IgD-negative memory B cell (primary cell): ENCODE measurements around the gene NFIA. TPM values are rescaled to one million over a fixed set of nuclear protein-coding genes. Genes with fewer than 3 reads are reported as not detected.

Experiments
- H3K27ac Mint-ChIP-seq, 3 donors: one replicate each; pipeline ENCODE4 v1.8.0; 2020 to 2022; ENCODE audit warnings: mild to moderate bottlenecking in 3 of 3, mixed read lengths in 3 of 3, moderate library complexity in 1 of 3
- H3K27me3 Mint-ChIP-seq: one replicate; pipeline ENCODE4 v1.8.0; 2021; ENCODE audit warnings: mixed read lengths
- H3K36me3 Mint-ChIP-seq: one replicate; pipeline ENCODE4 v1.8.0; 2020; ENCODE audit warnings: mild to moderate bottlenecking, mixed read lengths
- H3K4me1 Mint-ChIP-seq, 3 donors: one replicate each; pipeline ENCODE4 v1.8.0; 2020 to 2022; ENCODE audit warnings: mixed read lengths in 3 of 3, mild to moderate bottlenecking in 1 of 3
- H3K4me3 Mint-ChIP-seq, 4 donors: one replicate each; pipeline ENCODE4 v1.8.0; 2020 to 2022; ENCODE audit warnings: mild to moderate bottlenecking in 4 of 4, mixed read lengths in 4 of 4, moderate library complexity in 3 of 4
- H3K9me3 Mint-ChIP-seq, 3 donors: one replicate each; pipeline ENCODE4 v1.8.0; 2020 to 2021; ENCODE audit warnings: mixed read lengths in 3 of 3, mild to moderate bottlenecking in 1 of 3
- polyA plus RNA-seq: library from polyadenylated mRNA; unstranded; fragments of 300-500 nt; fragmentation: Illumina TruSeq; gene quantifications from one replicate; pipeline ENCODE4 v1.2.3, GENCODE V29; 2021

NFIA gene
- polyA plus RNA-seq, 1 donor from 2014 or later: 0.93 TPM

DNA sequence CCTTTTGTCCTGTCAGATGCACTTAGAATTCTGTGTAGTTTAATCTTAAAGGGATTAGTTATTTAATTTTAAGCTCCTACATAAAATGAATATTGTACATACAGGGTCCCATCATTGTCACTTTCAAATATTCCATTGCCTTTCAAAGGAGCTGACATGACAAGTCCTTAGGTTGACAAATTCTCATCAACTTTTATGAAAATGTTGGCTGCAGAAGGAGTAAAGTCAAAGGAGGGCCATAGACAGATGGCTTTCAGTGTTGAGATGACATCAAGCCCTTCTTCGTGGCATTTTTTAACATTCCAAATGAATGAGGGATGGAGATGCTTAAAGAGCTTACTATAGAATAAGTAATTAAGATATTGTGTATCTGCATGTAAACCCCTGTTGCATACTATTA is 15.4 kb downstream of the NFIA start:
- Mint-ChIP-seq H3K36me3 (peaks cover 1% of the 10 kb centered on the region), H3K4me1 (peaks cover 0 to 1% (median 0%) of the 10 kb centered on the region in 3 donors), H3K9me3 (no peaks in the 10 kb centered on the region), H3K27me3 (peaks cover 2% of the 10 kb centered on the region), H3K4me3 (no peak overlapping the region), H3K27ac (no peak overlapping the region)

- peaks cover 1% of the 10 kb centered on the region for H3K36me3 Mint-ChIP-seq
- H3K9me3 Mint-ChIP-seq: no peaks in the 10 kb centered on the region
- H3K4me1 Mint-ChIP-seq: peaks cover 0 to 1% (median 0%) of the 10 kb centered on the region in 3 donors
- H3K27me3 Mint-ChIP-seq: peaks cover 2% of the 10 kb centered on the region
- H3K27ac Mint-ChIP-seq: no peak overlapping the region
- no peak overlapping the region for H3K4me3 Mint-ChIP-seq
Measured at GRCh38 chr1:61098333-61098732, 16.0 kb downstream of the NFIA start.

- no peak overlapping the region for H3K27ac Mint-ChIP-seq
- H3K9me3 Mint-ChIP-seq: no peaks in the 10 kb centered on the region
- peaks cover 0 to 1% (median 0%) of the 10 kb centered on the region in 3 donors for H3K4me1 Mint-ChIP-seq
- H3K27me3 Mint-ChIP-seq: peaks cover 2% of the 10 kb centered on the region
- no peak overlapping the region for H3K4me3 Mint-ChIP-seq
- H3K36me3 Mint-ChIP-seq: peaks cover 1% of the 10 kb centered on the region
Measured at GRCh38 chr1:61098906-61099437, 16.6 kb downstream of the NFIA start.

- Mint-ChIP-seq H3K27me3 (no peaks in the 10 kb centered on the region), H3K27ac (no peak overlapping the region), H3K36me3 (peaks cover 1% of the 10 kb centered on the region), H3K4me1 (peaks cover 0 to 1% (median 0%) of the 10 kb centered on the region in 3 donors), H3K9me3 (no peaks in the 10 kb centered on the region), H3K4me3 (no peak overlapping the region)
Measured at GRCh38 chr1:61100578-61100977, 18.2 kb downstream of the NFIA start.

DNA sequence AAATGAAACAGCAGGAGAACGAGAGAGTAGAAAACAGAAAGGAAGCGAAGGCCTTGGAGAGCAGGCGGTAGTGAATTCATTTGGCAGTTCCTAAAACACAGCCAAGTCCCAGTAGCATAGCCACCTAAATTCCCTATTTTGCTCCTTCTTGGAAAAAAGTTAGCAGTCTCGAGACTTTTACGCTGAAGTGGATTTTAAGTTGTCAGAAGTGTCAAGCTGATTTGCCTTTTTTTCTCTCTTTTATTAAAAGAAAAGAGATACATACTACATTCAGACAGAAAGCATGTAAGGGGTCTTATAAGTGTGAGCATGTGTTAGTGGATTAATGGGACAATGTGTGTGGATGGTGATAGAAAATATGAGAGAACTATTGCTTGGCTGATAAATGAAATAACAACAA is 19.2 kb downstream of the NFIA start:
- H3K27ac Mint-ChIP-seq: no peak overlapping the region
- no peaks in the 10 kb centered on the region for H3K9me3 Mint-ChIP-seq
- no peaks in the 10 kb centered on the region for H3K27me3 Mint-ChIP-seq
- H3K4me1 Mint-ChIP-seq: peaks cover 0 to 1% (median 0%) of the 10 kb centered on the region in 3 donors
- no peak overlapping the region for H3K4me3 Mint-ChIP-seq
- peaks cover 1% of the 10 kb centered on the region for H3K36me3 Mint-ChIP-seq

- H3K36me3 Mint-ChIP-seq: peaks cover 1% of the 10 kb centered on the region
- H3K4me1 Mint-ChIP-seq: peaks cover 0 to 3% (median 0%) of the 10 kb centered on the region in 3 donors
- no peak overlapping the region for H3K27ac Mint-ChIP-seq
- no peaks in the 10 kb centered on the region for H3K27me3 Mint-ChIP-seq
- no peaks in the 10 kb centered on the region for H3K9me3 Mint-ChIP-seq
- H3K4me3 Mint-ChIP-seq: no peak overlapping the region
Measured at GRCh38 chr1:61102041-61102440, 19.7 kb downstream of the NFIA start.

DNA sequence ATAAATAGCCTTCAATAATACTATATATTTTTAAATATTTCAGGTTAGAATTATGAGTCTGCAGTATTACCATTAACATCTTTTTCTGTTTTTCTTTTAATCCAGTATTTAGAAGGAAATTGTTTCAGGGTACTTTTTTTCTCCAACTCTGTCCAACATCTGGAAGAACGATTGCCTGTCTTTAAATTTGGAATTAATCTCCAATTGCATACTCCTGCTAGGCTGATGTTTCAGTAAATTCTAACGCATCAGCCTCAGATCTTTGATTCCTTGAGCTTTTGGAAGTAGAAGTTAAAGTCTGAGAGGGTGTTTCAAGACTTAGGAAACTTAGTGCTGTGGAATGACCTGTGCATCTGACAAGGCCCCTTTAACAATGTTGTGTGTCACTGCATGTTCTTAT is 20.3 kb downstream of the NFIA start:
- Mint-ChIP-seq H3K4me3 (no peak overlapping the region), H3K9me3 (no peaks in the 10 kb centered on the region), H3K27me3 (no peaks in the 10 kb centered on the region), H3K4me1 (peaks cover 0 to 3% (median 0%) of the 10 kb centered on the region in 3 donors), H3K27ac (no peak overlapping the region), H3K36me3 (peaks cover 1% of the 10 kb centered on the region)

- Mint-ChIP-seq H3K4me1 (peaks cover 0 to 3% (median 0%) of the 10 kb centered on the region in 3 donors), H3K27me3 (no peaks in the 10 kb centered on the region), H3K4me3 (no peak overlapping the region), H3K36me3 (no peaks in the 10 kb centered on the region), H3K27ac (no peak overlapping the region), H3K9me3 (peaks cover 0 to 6% (median 0%) of the 10 kb centered on the region in 3 donors)
Measured at GRCh38 chr1:61104220-61104671, 21.9 kb downstream of the NFIA start.

- Mint-ChIP-seq H3K27me3 (no peaks in the 10 kb centered on the region), H3K9me3 (peaks cover 0 to 6% (median 0%) of the 10 kb centered on the region in 3 donors), H3K4me1 (peaks cover 0 to 1% (median 0%) of the 10 kb centered on the region in 3 donors), H3K36me3 (no peaks in the 10 kb centered on the region), H3K4me3 (no peak overlapping the region), H3K27ac (no peak overlapping the region)
Measured at GRCh38 chr1:61107638-61108037, 25.3 kb downstream of the NFIA start.

DNA sequence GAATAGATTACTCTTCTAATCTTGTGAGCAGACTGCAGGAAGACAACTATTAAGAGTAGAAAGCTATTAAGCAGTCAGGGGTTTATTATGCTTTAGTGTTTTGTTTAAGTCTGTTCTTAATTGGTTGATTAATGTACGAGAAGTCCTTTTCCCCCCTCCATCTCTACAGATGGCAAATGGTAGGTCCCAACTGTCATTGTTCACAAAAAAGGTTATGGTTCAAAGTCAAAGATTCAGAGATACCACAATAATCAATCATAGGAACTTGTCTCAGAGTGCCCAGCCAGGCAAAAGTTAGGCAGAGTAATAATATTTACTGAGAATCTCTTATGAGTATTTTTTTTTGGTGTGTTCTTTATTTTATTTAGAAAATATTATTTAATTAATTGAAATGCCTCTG is 26.8 kb downstream of the NFIA start:
- H3K36me3 Mint-ChIP-seq: no peaks in the 10 kb centered on the region
- H3K27ac Mint-ChIP-seq: no peak overlapping the region
- H3K4me1 Mint-ChIP-seq: peaks cover 0 to 1% (median 0%) of the 10 kb centered on the region in 3 donors
- no peak overlapping the region for H3K4me3 Mint-ChIP-seq
- peaks cover 0 to 6% (median 0%) of the 10 kb centered on the region in 3 donors for H3K9me3 Mint-ChIP-seq
- peaks cover 4% of the 10 kb centered on the region for H3K27me3 Mint-ChIP-seq

GRCh38 chr1:61109910-61110309 is 27.5 kb downstream of the NFIA start:
- Mint-ChIP-seq H3K27me3 (peaks cover 4% of the 10 kb centered on the region), H3K9me3 (peaks cover 0 to 6% (median 0%) of the 10 kb centered on the region in 3 donors), H3K36me3 (no peaks in the 10 kb centered on the region), H3K4me3 (no peak overlapping the region), H3K27ac (no peak overlapping the region), H3K4me1 (peaks cover 0 to 1% (median 0%) of the 10 kb centered on the region in 3 donors)

- peaks cover 0 to 1% (median 0%) of the 10 kb centered on the region in 3 donors for H3K4me1 Mint-ChIP-seq
- H3K36me3 Mint-ChIP-seq: no peaks in the 10 kb centered on the region
- H3K27ac Mint-ChIP-seq: no peak overlapping the region
- peaks cover 0 to 9% (median 2%) of the 10 kb centered on the region in 3 donors for H3K9me3 Mint-ChIP-seq
- peaks cover 7% of the 10 kb centered on the region for H3K27me3 Mint-ChIP-seq
- no peak overlapping the region for H3K4me3 Mint-ChIP-seq
Measured at GRCh38 chr1:61110554-61110953, 28.2 kb downstream of the NFIA start.

GRCh38 chr1:61111084-61112004 is 29.0 kb downstream of the NFIA start:
- Mint-ChIP-seq H3K36me3 (no peaks in the 10 kb centered on the region), H3K27me3 (peaks cover 7% of the 10 kb centered on the region), H3K4me1 (peaks cover 0 to 1% (median 0%) of the 10 kb centered on the region in 3 donors), H3K9me3 (peaks cover 0 to 9% (median 2%) of the 10 kb centered on the region in 3 donors), H3K4me3 (no peak overlapping the region), H3K27ac (no peak overlapping the region)

GRCh38 chr1:61114178-61114870 is 32.0 kb downstream of the NFIA start:
- peaks cover 7% of the 10 kb centered on the region for H3K27me3 Mint-ChIP-seq
- H3K9me3 Mint-ChIP-seq: peaks cover 0 to 3% (median 2%) of the 10 kb centered on the region in 3 donors
- H3K36me3 Mint-ChIP-seq: no peaks in the 10 kb centered on the region
- H3K4me1 Mint-ChIP-seq: no peaks in the 10 kb centered on the region
- no peak overlapping the region for H3K27ac Mint-ChIP-seq
- no peak overlapping the region for H3K4me3 Mint-ChIP-seq

- Mint-ChIP-seq H3K4me1 (no peaks in the 10 kb centered on the region), H3K9me3 (peaks cover 0 to 3% (median 2%) of the 10 kb centered on the region in 3 donors)
Measured at GRCh38 chr1:61115436-61115835, 33.1 kb downstream of the NFIA start.

More at GRCh38 chr1:61115436-61115835, 33.1 kb downstream of the NFIA start:
- Mint-ChIP-seq H3K27me3 (peaks cover 7% of the 10 kb centered on the region), H3K36me3 (no peaks in the 10 kb centered on the region), H3K27ac (no peak overlapping the region), H3K4me3 (no peak overlapping the region)
